HepG2 (cell line): ENCODE data around the gene FBRSL1. TPM values are rescaled to one million over a fixed set of nuclear protein-coding genes. Genes with fewer than 3 reads are reported as not detected.
A peak's percentile ranks its signal among the peaks of the same experiment; 100 is the strongest.

ENCODE experiments used
- CTCF ChIP-seq: sonication (generic); formaldehyde crosslinking; IDR thresholded peaks from 2 replicates; pipeline ENCODE4 v1.5.0; 2020; ENCODE audit warnings: mild to moderate bottlenecking, missing genetic modification reagents, moderate library complexity
- GABPA ChIP-seq, 2 experiments: IDR thresholded peaks; 2 replicates each; pipeline ENCODE4 v1.6.1; 2011 to 2016; ENCODE audit warnings: low read depth in 2 of 2, low read length in 1 of 2, missing biosample characterization in 1 of 2, missing genetic modification characterization in 1 of 2
- GLI4 ChIP-seq: sonication (generic); formaldehyde crosslinking; IDR thresholded peaks from 2 replicates; pipeline ENCODE4 v1.5.1; 2020; ENCODE audit warnings: missing genetic modification reagents, mild to moderate bottlenecking, moderate library complexity, borderline replicate concordance
- ISL2 ChIP-seq: sonication (generic); formaldehyde crosslinking; IDR thresholded peaks from 2 replicates; pipeline ENCODE4 v1.5.0; 2020; ENCODE audit warnings: missing genetic modification reagents
- KLF16 ChIP-seq, 2 experiments: sonication (generic) in 1 of 2; formaldehyde crosslinking in 1 of 2; IDR thresholded peaks; 2 replicates each; pipeline versions ENCODE4 v1.6.1 to v1.8.0; 2016 to 2023; ENCODE audit warnings: missing genetic modification reagents in 2 of 2, missing compliant biosample characterization in 1 of 2
- MEF2D ChIP-seq: sonication (generic); formaldehyde crosslinking; IDR thresholded peaks from 2 replicates; pipeline ENCODE4 v1.5.1; 2020; ENCODE audit warnings: mild to moderate bottlenecking, missing genetic modification reagents
- PHF21A ChIP-seq: sonication (generic); formaldehyde crosslinking; IDR thresholded peaks from 2 replicates; pipeline ENCODE4 v1.5.0; 2020; ENCODE audit warnings: mild to moderate bottlenecking, missing genetic modification reagents
- PHF5A ChIP-seq: IDR thresholded peaks from one replicate; pipeline ENCODE4 v1.6.1; 2018; ENCODE audit warnings: low read depth, missing genetic modification reagents; ENCODE audit not compliant: unreplicated experiment
- POGK ChIP-seq: sonication (generic); formaldehyde crosslinking; conservative IDR thresholded peaks from 2 replicates; pipeline ENCODE4 v1.8.0; 2022; ENCODE audit warnings: mild to moderate bottlenecking, moderate library complexity, missing genetic modification reagents
- POGZ ChIP-seq: sonication (generic); formaldehyde crosslinking; IDR thresholded peaks from 2 replicates; pipeline ENCODE4 v1.4.0; 2020; ENCODE audit warnings: mild to moderate bottlenecking, missing genetic modification reagents
- SNAPC4 ChIP-seq: sonication (generic); formaldehyde crosslinking; IDR thresholded peaks from 2 replicates; pipeline ENCODE4 v1.4.0; 2020; ENCODE audit warnings: mild to moderate bottlenecking, missing genetic modification reagents
- TEAD3 ChIP-seq: optimal IDR thresholded peaks from 2 replicates; pipeline ENCODE3; 2016; ENCODE audit warnings: borderline replicate concordance
- TEF ChIP-seq: sonication (generic); formaldehyde crosslinking; IDR thresholded peaks from 2 replicates; pipeline ENCODE4 v1.5.0; 2020; ENCODE audit warnings: missing genetic modification reagents
- THAP11 ChIP-seq: IDR thresholded peaks from 2 replicates; pipeline ENCODE4 v1.6.1; 2016; ENCODE audit warnings: missing biosample characterization, missing genetic modification reagents
- ZBTB1 ChIP-seq: sonication (generic); formaldehyde crosslinking; IDR thresholded peaks from 2 replicates; pipeline ENCODE4 v1.4.0; 2020; ENCODE audit warnings: missing genetic modification reagents, borderline replicate concordance
- ZFP1 ChIP-seq: IDR thresholded peaks from 2 replicates; pipeline ENCODE4 v1.6.1; 2016
- ZNF160 ChIP-seq: sonication (generic); formaldehyde crosslinking; IDR thresholded peaks from 2 replicates; pipeline ENCODE4 v1.8.0; 2022; ENCODE audit warnings: mild to moderate bottlenecking, inconsistent platforms, missing genetic modification reagents
- ZNF30 ChIP-seq: sonication (generic); formaldehyde crosslinking; IDR thresholded peaks from 2 replicates; pipeline ENCODE4 v1.5.0; 2020; ENCODE audit warnings: mild to moderate bottlenecking, missing genetic modification reagents
- ZNF891 ChIP-seq: sonication (generic); formaldehyde crosslinking; IDR thresholded peaks from 2 replicates; pipeline ENCODE4 v1.5.0; 2020; ENCODE audit warnings: mild to moderate bottlenecking, missing genetic modification reagents
- ZSCAN29 ChIP-seq: sonication (generic); formaldehyde crosslinking; conservative IDR thresholded peaks from 2 replicates; pipeline ENCODE4 v1.4.0; 2020; ENCODE audit warnings: mild to moderate bottlenecking, missing genetic modification reagents
- polyA plus RNA-seq, 8 experiments: library from polyadenylated mRNA; depleted of rRNA in 3 of 8; stranded (reverse) in 7 of 8; unstranded in 1 of 8; fragments of >200 nt; fragmentation: Illumina TruSeq in 4 of 8; extraction: Trizol in 4 of 8; gene quantifications; 2 replicates each; pipeline versions ENCODE4 v1.2.1 to v1.2.3, GENCODE V29; 2011 to 2016; ENCODE audit warnings: low read depth in 4 of 8, missing spikeins in 1 of 8, mixed read lengths in 1 of 8; ENCODE audit not compliant: insufficient read depth in 1 of 8
- total RNA-seq, 5 experiments: library from RNA; depleted of rRNA; stranded (reverse); fragments of >200 nt; fragmentation: Illumina TruSeq; extraction: Trizol; gene quantifications; 2 replicates each; pipeline ENCODE4 v1.2.3, GENCODE V29; 2016; ENCODE audit warnings: low read depth in 1 of 5

The FBRSL1 gene
- total and polyA plus RNA-seq, 2 of the 13 experiments (the other 11 are each of a cell fraction or from before 2014, with no cell fraction given): 3.6 to 7.9 TPM

GRCh38 chr12:132517013-132517739 lies 27.2 kb downstream of the FBRSL1 start (continued):
- TF ChIP-seq POGZ (CRISPR knock-in tag) (0 out of 2 replicates have a peak, but pooled peaks have one; percentile 37), SNAPC4 (no peak), TEAD3 (CRISPR knock-in tag) (peak; percentile 25), ZNF891 (0 out of 2 replicates have a peak, but pooled peaks have one; percentile 38), ZBTB1 (CRISPR knock-in tag) (no peak), ZNF160 (CRISPR knock-in tag) (peak; percentile 23; the same call in 1 of the 2 replicates), PHF5A (CRISPR knock-in tag) (peak; percentile 23), KLF16 (CRISPR knock-in tag; IDR thresholded peaks at IDR 0.05) (0 out of 4 replicates have a peak, but pooled peaks of 1 of the 2 experiments have one; percentile 43), GABPA (IDR thresholded peaks at IDR 0.05; ENCODE audit: low read depth, low read length) (no peak), GABPA (CRISPR knock-in tag; IDR thresholded peaks at IDR 0.05; ENCODE audit: low read depth) (0 out of 2 replicates have a peak, but pooled peaks have one; percentile 22), ZSCAN29 (peak; percentile 77; the same call in 1 of the 2 replicates), PHF21A (CRISPR knock-in tag) (peak; percentile 90), THAP11 (peak; percentile 47), CTCF (peak; percentile 56), MEF2D (CRISPR knock-in tag) (peak; percentile 66; the same call in 1 of the 2 replicates), ZFP1 (CRISPR knock-in tag) (no peak), TEF (CRISPR knock-in tag) (no peak), GLI4 (peak; percentile 21; the same call in 1 of the 2 replicates), POGK (CRISPR knock-in tag) (peak; percentile 67; the same call in 1 of the 2 replicates), ZNF30 (CRISPR knock-in tag) (no peak), ISL2 (CRISPR knock-in tag) (peak; percentile 55; the same call in 1 of the 2 replicates)
